Measurements from ENCODE around the gene FCER2. TPM values are rescaled to one million over a fixed set of nuclear protein-coding genes. Genes with fewer than 3 reads are reported as not detected.
"Not testable (repeated sequence)": the region's sequence is repeated elsewhere in the genome, so short reads cannot be mapped to it uniquely, and the experiment has no call there.

The FCER2 gene
- total RNA-seq, 2 experiments from 2014 or later: 3.0 to 3.7 TPM

- CTCF ChIA-PET: interaction anchor here (0.8 to 1.3 kb wide), 4 partner anchors 8 to 67 kb away, joined by 3 to 6 read pairs (median 3); partner anchors contain the start of gene TRAPPC5
- no peak within 1 kb of the TSS for H3K27ac Mint-ChIP-seq
- POLR2A ChIA-PET: interaction anchor here (0.6 to 0.9 kb wide), 3 partner anchors 8 to 34 kb away, joined by 3 to 4 read pairs (median 3); no protein-coding TSS in a partner anchor
Measured at GRCh38 chr19:7746903-7747884, 45.3 kb upstream of the FCER2 start, which contains the start of gene CD209. Gene CD209 (minus strand): TSS chr19:7747534. CDS start chr19:7747511, 23 bp downstream.

GRCh38 chr19:7746306-7746705 lies 44.4 kb upstream of the FCER2 start:
- H3K4me3 Mint-ChIP-seq; H3K27ac Mint-ChIP-seq; POLR2A ChIA-PET; H3K36me3 Mint-ChIP-seq (ENCODE audit: low read depth); DNase-seq; CTCF ChIA-PET; ATAC-seq: not testable (repeated sequence)
- Mint-ChIP-seq H3K27me3 (peaks cover 23% of the 10 kb centered on the region), H3K4me1 (ENCODE audit: low read depth) (peaks cover 25% of the 10 kb centered on the region), H3K9me3 (peaks cover 13% of the 10 kb centered on the region)
- intact Hi-C loops (cut with micrococcal nuclease): loop anchor here (10.0 kb wide), 1 partner anchor 48 kb away; no protein-coding TSS in a partner anchor

More at GRCh38 chr19:7746903-7747884, 45.3 kb upstream of the FCER2 start, which contains the start of gene CD209:
- Mint-ChIP-seq H3K4me1 (ENCODE audit: low read depth) (peaks cover 27% of the 10 kb centered on the region), H3K27me3 (peaks cover 20% of the 10 kb centered on the region), H3K36me3 (ENCODE audit: low read depth) (peaks cover 6% of the 10 kb centered on the region), H3K4me3 (no peak within 1 kb of the TSS), H3K9me3 (peaks cover 15% of the 10 kb centered on the region)
- no peak for ATAC-seq
- TF ChIP-seq CTCF (IDR thresholded peaks at IDR 0.05): no peak
- intact Hi-C loops (cut with micrococcal nuclease): loop anchor here (10.0 kb wide), 1 partner anchor 48 kb away; no protein-coding TSS in a partner anchor
- DNase-seq: no peak

GRCh38 chr19:7744871-7745650 lies 43.1 kb upstream of the FCER2 start:
- peaks cover 13% of the 10 kb centered on the region for H3K4me1 Mint-ChIP-seq (ENCODE audit: low read depth)
- intact Hi-C loops (cut with micrococcal nuclease): loop anchor here (10.0 kb wide), 1 partner anchor 50 kb away; no protein-coding TSS in a partner anchor
- H3K4me3 Mint-ChIP-seq: no peak overlapping the region
- ATAC-seq: no peak
- peaks cover 28% of the 10 kb centered on the region for H3K27me3 Mint-ChIP-seq
- ChIA-PET POLR2A (no interaction called here), CTCF (no interaction called here)
- peaks cover under 1% of the 10 kb centered on the region for H3K36me3 Mint-ChIP-seq (ENCODE audit: low read depth)
- no peak for TF ChIP-seq CTCF (IDR thresholded peaks at IDR 0.05)
- no peak for DNase-seq
- H3K9me3 Mint-ChIP-seq: peaks cover 5% of the 10 kb centered on the region
- no peak overlapping the region for H3K27ac Mint-ChIP-seq

- intact Hi-C loops (cut with micrococcal nuclease): loop anchor here (10.0 kb wide), 1 partner anchor 51 kb away; no protein-coding TSS in a partner anchor
- ChIA-PET CTCF (interaction anchor here (2.4 kb wide), 1 partner anchor 63 kb away, joined by 10 read pairs; the partner anchor contains the start of gene TRAPPC5), POLR2A (no interaction called here)
- no peaks in the 10 kb centered on the region for H3K36me3 Mint-ChIP-seq (ENCODE audit: low read depth)
- H3K9me3 Mint-ChIP-seq: peaks cover 5% of the 10 kb centered on the region
- no peak for DNase-seq
- H3K4me1 Mint-ChIP-seq (ENCODE audit: low read depth): peaks cover 13% of the 10 kb centered on the region
- peaks cover 29% of the 10 kb centered on the region for H3K27me3 Mint-ChIP-seq
- H3K4me3 Mint-ChIP-seq: no peak overlapping the region
- no peak for ATAC-seq
- TF ChIP-seq CTCF (IDR thresholded peaks at IDR 0.05): no peak
- no peak overlapping the region for H3K27ac Mint-ChIP-seq
Measured at GRCh38 chr19:7744199-7744786, 42.4 kb upstream of the FCER2 start.

- DNase-seq (peak; percentile 54), ATAC-seq (peak; percentile 83)
- intact Hi-C loops (cut with micrococcal nuclease): loop anchor here (10.0 kb wide), 1 partner anchor 51 kb away; no protein-coding TSS in a partner anchor
- no peak for TF ChIP-seq CTCF (IDR thresholded peaks at IDR 0.05)
- peaks cover 13% of the 10 kb centered on the region for H3K4me1 Mint-ChIP-seq (ENCODE audit: low read depth)
- POLR2A ChIA-PET: no interaction called here
- peaks cover 29% of the 10 kb centered on the region for H3K27me3 Mint-ChIP-seq
- H3K4me3 Mint-ChIP-seq: no peak overlapping the region
- H3K9me3 Mint-ChIP-seq: peaks cover 5% of the 10 kb centered on the region
- CTCF ChIA-PET: interaction anchor here (2.4 kb wide), 1 partner anchor 63 kb away, joined by 10 read pairs; the partner anchor contains the start of gene TRAPPC5
- no peaks in the 10 kb centered on the region for H3K36me3 Mint-ChIP-seq (ENCODE audit: low read depth)
- no peak overlapping the region for H3K27ac Mint-ChIP-seq
Measured at GRCh38 chr19:7743425-7743841, 41.5 kb upstream of the FCER2 start.

All from activated CD8-positive, alpha-beta T cell treated with anti-CD3 and anti-CD28 coated beads for 36 hours (primary cell).